Lower leg skin (tissue), 4 donors: Measurements from ENCODE around the gene RFK. TPM values are rescaled to one million over a fixed set of nuclear protein-coding genes. Genes with fewer than 3 reads are reported as not detected.

ENCODE experiments used
- total RNA-seq, 4 donors: library from RNA; depleted of rRNA; stranded (reverse); fragments of >200 nt; gene quantifications; one replicate each; pipeline ENCODE4 v1.1.0, GENCODE V29; 2016

Gene RFK
- total RNA-seq, 4 donors from 2014 or later: 10.8 to 20.4 (median 14.1) TPM

Other genes starting within 250 kb of the RFK start
- gene GCNT1, start 64.8 kb upstream of the RFK start, total RNA-seq: 10 to 100 TPM in 1 of 4 donors, 1 to 10 TPM in 3; 3.7 to 12.1 (median 6.0) TPM